HepG2 (cell line): ENCODE results near the gene APOC1. TPM values are rescaled to one million over a fixed set of nuclear protein-coding genes. Genes with fewer than 3 reads are reported as not detected.

Source experiments
- ELF1 ChIP-seq: sonication (generic); formaldehyde crosslinking; IDR thresholded peaks from 2 replicates; pipeline ENCODE4 v1.4.0; 2020; ENCODE audit warnings: missing genetic modification reagents
- ELF3 ChIP-seq: IDR thresholded peaks from 2 replicates; pipeline ENCODE4 v1.6.1; 2016; ENCODE audit warnings: missing genetic modification reagents, missing compliant biosample characterization
- MED1 ChIP-seq: sonication (generic); formaldehyde crosslinking; IDR thresholded peaks from 2 replicates; pipeline ENCODE4 v1.4.0; 2020; ENCODE audit warnings: missing genetic modification reagents
- PHF20 ChIP-seq: sonication (generic); formaldehyde crosslinking; IDR thresholded peaks from 2 replicates; pipeline ENCODE4 v1.5.0; 2020; ENCODE audit warnings: mild to moderate bottlenecking, missing genetic modification reagents
- SSRP1 ChIP-seq: IDR thresholded peaks from 2 replicates; pipeline ENCODE4 v1.6.1; 2016; ENCODE audit warnings: control low read depth
- TFDP2 ChIP-seq: sonication (generic); formaldehyde crosslinking; IDR thresholded peaks from 2 replicates; pipeline ENCODE4 v1.4.0; 2020; ENCODE audit warnings: missing genetic modification reagents
- ZNF790 ChIP-seq: sonication (generic); formaldehyde crosslinking; IDR thresholded peaks from 2 replicates; pipeline ENCODE4 v1.8.0; 2022; ENCODE audit warnings: missing genetic modification reagents, mild to moderate bottlenecking, borderline replicate concordance
- polyA plus RNA-seq, 8 experiments: library from polyadenylated mRNA; depleted of rRNA in 3 of 8; stranded (reverse) in 7 of 8; unstranded in 1 of 8; fragments of >200 nt; fragmentation: Illumina TruSeq in 4 of 8; extraction: Trizol in 4 of 8; gene quantifications; 2 replicates each; pipeline versions ENCODE4 v1.2.1 to v1.2.3, GENCODE V29; 2011 to 2016; ENCODE audit warnings: low read depth in 4 of 8, missing spikeins in 1 of 8, mixed read lengths in 1 of 8; ENCODE audit not compliant: insufficient read depth in 1 of 8
- total RNA-seq, 5 experiments: library from RNA; depleted of rRNA; stranded (reverse); fragments of >200 nt; fragmentation: Illumina TruSeq; extraction: Trizol; gene quantifications; 2 replicates each; pipeline ENCODE4 v1.2.3, GENCODE V29; 2016; ENCODE audit warnings: low read depth in 1 of 5
- TF ChIP-seq, protein P1 (sequence below): sonication (generic); formaldehyde crosslinking; IDR thresholded peaks from 2 replicates; pipeline ENCODE4 v1.4.0; 2020; ENCODE audit warnings: missing genetic modification reagents, mild to moderate bottlenecking, borderline replicate concordance
- TF ChIP-seq, protein P2 (sequence below): sonication (generic); formaldehyde crosslinking; IDR thresholded peaks from 2 replicates; pipeline ENCODE4 v1.5.1; 2020; ENCODE audit warnings: mild to moderate bottlenecking, missing genetic modification reagents, moderate library complexity

APOC1 gene
- total and polyA plus RNA-seq, 2 of the 13 experiments (the other 11 are each of a cell fraction or from before 2014, with no cell fraction given), result 600 to 1,235 TPM

- TF ChIP-seq, protein P1, sequence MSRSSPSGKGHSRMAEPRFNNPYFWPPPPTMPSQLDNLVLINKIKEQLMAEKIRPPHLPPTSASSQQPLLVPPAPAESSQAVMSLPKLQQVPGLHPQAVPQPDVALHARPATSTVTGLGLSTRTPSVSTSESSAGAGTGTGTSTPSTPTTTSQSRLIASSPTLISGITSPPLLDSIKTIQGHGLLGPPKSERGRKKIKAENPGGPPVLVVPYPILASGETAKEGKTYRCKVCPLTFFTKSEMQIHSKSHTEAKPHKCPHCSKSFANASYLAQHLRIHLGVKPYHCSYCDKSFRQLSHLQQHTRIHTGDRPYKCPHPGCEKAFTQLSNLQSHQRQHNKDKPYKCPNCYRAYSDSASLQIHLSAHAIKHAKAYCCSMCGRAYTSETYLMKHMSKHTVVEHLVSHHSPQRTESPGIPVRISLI (CRISPR knock-in tag), result 0 out of 2 replicates have a peak, but pooled peaks have one; percentile 20
- TF ChIP-seq TFDP2 (CRISPR knock-in tag) (no peak), MED1 (CRISPR knock-in tag) (0 out of 2 replicates have a peak, but pooled peaks have one; percentile 26), ELF1 (CRISPR knock-in tag) (peak; percentile 75), PHF20 (CRISPR knock-in tag) (no peak), ELF3 (CRISPR knock-in tag) (peak; percentile 53), ZNF790 (CRISPR knock-in tag) (no peak), SSRP1 (CRISPR knock-in tag) (0 out of 2 replicates have a peak, but pooled peaks have one; percentile 46)
- TF ChIP-seq, protein P2, sequence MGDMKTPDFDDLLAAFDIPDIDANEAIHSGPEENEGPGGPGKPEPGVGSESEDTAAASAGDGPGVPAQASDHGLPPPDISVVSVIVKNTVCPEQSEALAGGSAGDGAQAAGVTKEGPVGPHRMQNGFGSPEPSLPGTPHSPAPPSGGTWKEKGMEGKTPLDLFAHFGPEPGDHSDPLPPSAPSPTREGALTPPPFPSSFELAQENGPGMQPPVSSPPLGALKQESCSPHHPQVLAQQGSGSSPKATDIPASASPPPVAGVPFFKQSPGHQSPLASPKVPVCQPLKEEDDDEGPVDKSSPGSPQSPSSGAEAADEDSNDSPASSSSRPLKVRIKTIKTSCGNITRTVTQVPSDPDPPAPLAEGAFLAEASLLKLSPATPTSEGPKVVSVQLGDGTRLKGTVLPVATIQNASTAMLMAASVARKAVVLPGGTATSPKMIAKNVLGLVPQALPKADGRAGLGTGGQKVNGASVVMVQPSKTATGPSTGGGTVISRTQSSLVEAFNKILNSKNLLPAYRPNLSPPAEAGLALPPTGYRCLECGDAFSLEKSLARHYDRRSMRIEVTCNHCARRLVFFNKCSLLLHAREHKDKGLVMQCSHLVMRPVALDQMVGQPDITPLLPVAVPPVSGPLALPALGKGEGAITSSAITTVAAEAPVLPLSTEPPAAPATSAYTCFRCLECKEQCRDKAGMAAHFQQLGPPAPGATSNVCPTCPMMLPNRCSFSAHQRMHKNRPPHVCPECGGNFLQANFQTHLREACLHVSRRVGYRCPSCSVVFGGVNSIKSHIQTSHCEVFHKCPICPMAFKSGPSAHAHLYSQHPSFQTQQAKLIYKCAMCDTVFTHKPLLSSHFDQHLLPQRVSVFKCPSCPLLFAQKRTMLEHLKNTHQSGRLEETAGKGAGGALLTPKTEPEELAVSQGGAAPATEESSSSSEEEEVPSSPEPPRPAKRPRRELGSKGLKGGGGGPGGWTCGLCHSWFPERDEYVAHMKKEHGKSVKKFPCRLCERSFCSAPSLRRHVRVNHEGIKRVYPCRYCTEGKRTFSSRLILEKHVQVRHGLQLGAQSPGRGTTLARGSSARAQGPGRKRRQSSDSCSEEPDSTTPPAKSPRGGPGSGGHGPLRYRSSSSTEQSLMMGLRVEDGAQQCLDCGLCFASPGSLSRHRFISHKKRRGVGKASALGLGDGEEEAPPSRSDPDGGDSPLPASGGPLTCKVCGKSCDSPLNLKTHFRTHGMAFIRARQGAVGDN, result peak; percentile 52
These were observed 32.7 kb downstream of the APOC1 start (continued) for GRCh38 chr19:44947041-44947581.
